Hypothalamus (tissue), 51 donors: ENCODE measurements around the gene ZDHHC7.
A peak's percentile ranks its signal among the peaks of the same experiment; 100 is the strongest.
"Not testable (repeated sequence)": the region's sequence is repeated elsewhere in the genome, so short reads cannot be mapped to it uniquely, and the experiment has no call there.

Experiments
- DNase-seq, 51 donors: peaks; one replicate each; lab custom pipeline; 2025; lab: John Stamatoyannopoulos, UW

Gene ZDHHC7

DNA sequence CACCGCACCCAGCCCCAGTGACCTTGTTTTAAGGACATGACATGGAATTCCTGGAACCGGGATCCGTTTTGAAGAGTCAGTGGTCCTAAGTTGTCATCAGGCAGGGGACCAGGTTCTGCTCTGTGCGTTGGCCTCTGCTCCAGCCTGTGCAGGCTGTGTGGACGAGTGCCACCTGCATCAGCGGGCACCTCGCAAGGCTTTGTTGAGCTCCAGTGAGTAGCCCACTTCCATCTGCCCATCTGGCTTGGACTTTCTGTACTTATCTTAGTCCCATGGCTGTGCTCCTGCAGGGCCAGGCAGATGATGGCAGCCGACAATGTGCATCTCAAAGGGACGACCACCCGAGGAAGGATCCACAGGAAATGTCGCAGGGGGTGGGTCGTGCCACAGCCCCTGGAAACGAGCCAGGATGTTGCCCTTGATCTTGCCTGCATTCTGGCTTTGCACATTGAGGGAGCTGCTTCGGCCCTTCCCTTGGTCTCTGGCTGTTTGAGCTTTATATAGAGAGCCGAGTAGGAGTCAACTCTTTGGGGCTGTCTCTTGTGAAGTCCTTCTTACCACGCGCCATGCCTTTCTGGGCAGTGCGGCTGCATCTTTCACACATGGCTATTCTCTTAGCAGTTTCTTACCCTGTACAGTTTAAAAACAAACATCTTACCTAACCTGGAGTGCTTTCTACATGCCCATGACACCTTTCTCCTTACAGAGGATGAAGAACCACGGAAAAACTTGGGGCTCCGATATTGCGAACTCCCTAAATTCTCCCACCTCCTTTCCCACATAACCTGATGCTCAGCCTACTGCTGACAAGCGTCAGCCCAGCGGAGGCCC lies 34.5 kb upstream of the ZDHHC7 start:
- DNase-seq, result no peak

DNA sequence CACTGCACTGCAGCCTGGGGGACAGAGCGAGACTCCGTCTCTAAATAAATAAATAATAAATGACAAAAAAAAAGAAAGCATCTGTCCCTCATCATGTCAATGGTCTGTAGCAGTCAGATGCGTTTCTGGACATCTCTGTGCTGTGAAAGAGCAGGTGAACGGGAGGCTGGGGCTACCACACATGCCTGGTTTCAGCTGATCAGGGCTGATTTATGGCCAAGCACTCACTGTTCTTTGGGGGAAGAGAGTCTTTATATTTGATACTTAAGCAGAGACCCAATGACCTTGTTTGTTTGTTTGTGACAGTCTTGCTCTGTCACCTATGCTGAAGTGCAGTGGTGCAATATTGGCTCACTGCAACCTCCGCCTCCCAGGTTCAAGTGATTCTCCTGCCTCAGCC lies 33.7 kb upstream of the ZDHHC7 start:
- DNase-seq, result no peak

DNA sequence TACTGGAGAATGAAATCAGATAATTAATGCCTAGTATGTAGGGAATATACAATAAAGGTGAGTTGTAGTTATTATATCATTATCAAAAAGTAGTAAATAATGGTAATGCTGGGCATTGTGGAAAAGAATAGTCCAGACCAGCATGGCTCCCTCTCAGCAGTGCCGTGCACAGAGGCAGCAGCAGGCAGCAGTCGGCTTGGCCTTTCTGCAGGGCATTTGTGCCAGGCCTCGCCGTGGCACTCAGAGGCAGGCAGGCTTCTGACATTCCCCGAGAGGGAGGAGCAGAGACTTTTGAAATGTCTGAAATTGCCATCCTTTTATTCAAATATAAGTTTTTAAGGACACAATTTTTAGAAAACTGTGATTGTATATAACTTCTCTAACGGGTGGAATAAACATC lies 31.3 kb upstream of the ZDHHC7 start:
- peak in 1 of 51 donors; percentile 18 for DNase-seq

GRCh38 chr16:85042167-85042526 lies 30.8 kb upstream of the ZDHHC7 start:
- DNase-seq, result no peak

DNA sequence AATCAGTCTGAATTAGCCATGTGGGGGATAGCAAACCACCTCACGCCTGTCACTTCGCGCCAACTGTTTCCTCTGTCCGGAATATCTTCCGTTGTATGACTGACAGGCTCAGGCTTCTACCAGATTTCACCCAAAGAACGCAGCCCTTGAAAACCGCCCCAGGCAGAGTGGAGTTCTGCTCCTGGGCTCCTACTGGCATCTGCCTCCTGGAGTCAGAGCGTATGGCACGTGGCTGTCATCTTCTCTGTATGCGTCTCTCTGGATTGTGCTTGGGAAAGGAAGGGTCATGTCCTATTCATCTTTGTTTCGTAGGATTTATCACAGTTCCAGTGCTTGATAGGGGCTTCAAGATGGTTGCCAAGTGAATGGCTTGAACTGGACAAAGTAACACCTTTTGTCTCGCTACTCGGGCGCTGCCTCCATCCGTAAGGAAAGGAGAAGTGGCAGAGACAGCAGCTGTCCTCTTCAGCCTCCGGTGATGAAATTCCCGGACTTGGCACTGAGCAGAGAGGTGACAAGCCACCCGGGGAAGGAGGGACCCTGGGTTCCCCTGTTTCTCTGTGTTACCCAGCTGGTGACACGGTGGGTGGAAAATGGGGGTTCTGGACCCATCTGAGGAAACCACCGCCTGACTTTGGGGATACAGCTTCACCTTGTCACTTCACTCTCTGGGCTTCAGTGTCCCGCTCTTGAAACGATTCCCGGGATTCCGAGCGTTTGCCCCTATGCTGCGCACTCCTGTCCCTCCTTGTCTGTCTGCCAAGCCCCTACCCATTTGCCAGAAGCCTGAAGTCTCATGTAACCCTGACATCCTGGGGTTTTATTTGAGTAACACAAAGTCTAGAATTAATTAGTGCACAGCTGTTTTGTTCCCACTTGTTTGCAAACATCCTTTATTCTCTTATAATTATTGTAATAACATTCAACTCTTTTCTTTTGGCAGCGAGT lies 30.2 kb upstream of the ZDHHC7 start:
- DNase-seq, result no peak

DNA sequence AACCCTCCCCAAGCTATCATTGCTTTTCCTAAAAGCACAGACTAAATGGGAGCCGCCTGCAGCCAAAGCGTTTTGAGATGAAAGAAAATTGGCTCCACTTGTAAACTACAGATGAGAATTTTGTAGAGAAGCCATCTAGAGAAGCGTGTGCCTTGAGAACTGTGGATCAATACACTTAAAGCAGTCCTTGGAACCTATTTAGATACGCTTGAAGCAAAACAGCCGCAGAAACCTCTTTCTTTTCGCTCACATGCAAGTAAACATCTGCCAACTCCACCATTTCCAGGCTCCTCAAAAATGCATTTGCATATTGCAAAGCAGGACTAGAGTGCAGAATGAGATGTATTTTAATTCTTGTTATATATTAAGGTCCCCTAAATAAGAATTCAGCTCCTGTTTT lies 29.4 kb upstream of the ZDHHC7 start:
- no peak for DNase-seq

DNA sequence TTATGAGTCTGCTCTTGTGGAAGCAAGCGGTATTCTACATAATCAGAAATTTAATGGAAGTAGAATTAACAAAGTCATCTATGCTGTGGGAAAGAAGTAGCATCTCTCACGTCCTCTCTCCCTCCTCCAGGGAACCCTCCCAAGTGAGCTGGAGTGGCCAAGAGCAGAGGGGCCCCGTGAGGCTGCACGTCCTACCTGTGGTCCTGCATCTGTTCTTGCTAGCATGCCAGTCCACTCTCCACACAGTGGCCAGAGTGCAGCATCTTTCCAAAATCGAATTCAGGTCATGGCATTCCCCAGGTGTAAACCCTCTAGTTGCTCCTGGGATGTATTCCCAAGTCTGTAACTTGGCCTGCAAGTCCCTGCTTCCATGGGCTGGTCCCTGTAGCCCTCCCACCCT lies 26.4 kb upstream of the ZDHHC7 start:
- no peak for DNase-seq

DNA sequence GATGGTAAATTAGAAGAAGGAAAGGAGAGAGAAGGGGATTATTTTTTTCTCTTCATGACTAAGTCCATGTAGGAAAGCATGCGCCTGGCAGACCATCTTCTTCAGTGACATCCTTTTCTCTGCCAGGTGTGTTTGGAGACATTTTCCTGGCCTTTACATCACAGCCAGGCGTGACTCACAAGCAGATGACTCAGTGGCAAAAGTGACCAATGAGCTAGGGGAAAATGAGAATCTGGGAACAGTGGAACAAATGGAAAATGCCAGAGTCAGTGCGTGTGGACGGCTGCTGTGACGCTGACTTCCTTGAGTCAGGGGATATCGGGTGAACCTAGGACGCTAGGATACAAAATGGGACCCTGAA lies 25.7 kb upstream of the ZDHHC7 start:
- peak in 1 of 51 donors; percentile 39 for DNase-seq

DNA sequence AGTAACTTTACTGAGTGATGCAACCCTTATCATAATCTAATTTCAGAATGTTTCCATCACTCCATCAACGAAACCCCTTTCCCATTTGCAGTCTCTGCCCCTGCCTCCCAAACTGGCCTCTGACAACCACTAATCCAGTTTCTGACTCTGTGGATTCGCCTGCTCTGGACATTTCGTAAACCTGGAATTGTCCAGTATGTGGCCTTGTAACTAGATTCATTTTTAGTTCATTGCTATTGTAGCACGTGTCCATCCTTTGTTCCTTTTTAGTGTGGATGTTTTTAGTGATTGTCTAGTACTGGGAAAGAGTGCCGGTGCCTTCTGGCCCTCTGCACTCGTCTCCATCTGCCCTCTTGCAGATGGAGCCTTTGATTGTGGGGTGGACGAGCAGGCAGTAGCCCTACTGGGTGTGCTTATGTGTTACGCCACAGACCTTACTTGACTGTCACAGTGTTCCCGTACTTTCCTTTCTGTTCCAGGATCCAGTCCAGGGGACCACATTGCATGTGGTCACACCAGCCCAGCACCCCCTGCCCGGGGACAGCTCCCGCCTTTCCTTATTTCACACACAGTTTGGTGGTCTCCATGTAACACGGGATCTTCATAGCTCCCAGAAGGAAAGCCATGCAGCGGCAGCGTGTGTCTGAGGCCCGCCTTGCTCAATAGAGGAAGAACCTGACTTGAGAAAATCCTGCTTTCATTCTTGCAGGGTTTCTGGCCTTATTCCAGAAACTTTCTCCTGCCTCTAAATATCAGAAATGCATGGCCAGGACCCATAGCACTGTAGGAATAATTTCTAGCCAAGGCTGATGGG lies 25.1 kb upstream of the ZDHHC7 start:
- DNase-seq, result peak in 1 of 51 donors; percentile 41

GRCh38 chr16:85034591-85035433 lies 23.5 kb upstream of the ZDHHC7 start:
- DNase-seq, result no peak

GRCh38 chr16:85033171-85033570 lies 21.8 kb upstream of the ZDHHC7 start:
- no peak for DNase-seq

DNA sequence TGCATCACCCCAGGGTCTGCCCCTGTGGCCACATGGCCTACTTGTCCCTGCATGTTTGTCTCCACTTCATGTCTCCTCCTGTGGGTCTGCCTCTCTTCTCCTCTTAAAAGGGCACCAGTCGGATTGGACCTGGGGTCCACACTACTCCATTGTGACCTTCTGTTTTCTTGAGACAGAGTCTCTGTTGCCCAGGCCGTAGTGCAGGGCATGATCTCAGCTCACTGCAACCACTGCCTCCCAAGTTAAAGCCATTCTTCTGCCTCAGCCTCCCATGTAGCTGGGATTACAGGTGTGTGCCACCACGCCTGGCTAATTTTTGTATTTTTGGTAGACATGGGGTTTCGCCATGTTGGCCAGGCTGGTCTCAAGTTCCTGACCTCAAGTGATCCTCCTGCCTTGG lies 20.9 kb upstream of the ZDHHC7 start:
- DNase-seq, result not testable (repeated sequence)

GRCh38 chr16:85031451-85031850 lies 20.1 kb upstream of the ZDHHC7 start:
- no peak for DNase-seq

DNA sequence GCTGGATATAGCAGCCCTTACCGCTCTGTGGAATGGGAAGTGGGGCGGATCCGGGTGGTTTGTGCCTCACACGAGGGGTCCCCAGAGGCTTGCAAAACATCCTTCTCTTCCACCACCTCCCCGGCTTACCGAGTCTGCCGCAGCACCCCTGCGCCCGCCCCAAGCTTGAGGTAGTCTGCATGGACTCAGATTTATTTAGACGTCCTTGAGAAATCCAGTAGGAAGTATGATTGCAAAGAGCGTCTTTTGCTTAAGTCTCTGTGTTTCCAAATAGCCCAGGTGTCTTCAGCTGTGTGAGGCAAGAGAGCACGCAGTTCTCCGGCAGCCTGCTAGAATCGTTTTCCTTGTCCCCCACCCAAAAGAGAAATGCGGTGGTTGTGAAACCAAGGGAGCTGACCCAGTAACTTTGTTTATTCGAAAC lies 18.7 kb upstream of the ZDHHC7 start:
- no peak for DNase-seq

GRCh38 chr16:85029408-85029784 lies 18.1 kb upstream of the ZDHHC7 start:
- DNase-seq, result peak in 1 of 51 donors; percentile 51

- peak in 12 of 51 donors; percentile 8 to 67 (median 28) for DNase-seq
Measured at GRCh38 chr16:85028685-85029407, 17.5 kb upstream of the ZDHHC7 start.

- peak in 5 of 51 donors; percentile 9 to 48 (median 43) for DNase-seq
Measured at GRCh38 chr16:85027958-85028684, 16.8 kb upstream of the ZDHHC7 start.

- peak; percentile 39 to 97 (median 90) for DNase-seq
Measured at GRCh38 chr16:85027349-85027957, 16.1 kb upstream of the ZDHHC7 start, which contains the start of gene KIAA0513. TSS of gene KIAA0513 (plus strand) at chr16:85027795. CDS start at chr16:85067072, 39,277 bp downstream.
